DMS 273 treated with DMSO at 0.1 percent for 48 hours (cell line): ENCODE results near the gene CPPED1.

Experiments
- DNase-seq: peaks from one replicate; lab custom pipeline; 2025; lab: John Stamatoyannopoulos, UW

The CPPED1 gene

GRCh38 chr16:12680531-12680930 is 123.2 kb downstream of the CPPED1 start:
- no peak for DNase-seq

- no peak for DNase-seq
Measured at GRCh38 chr16:12679660-12680272, 123.9 kb downstream of the CPPED1 start.

- no peak for DNase-seq
Measured at GRCh38 chr16:12678983-12679382, 124.7 kb downstream of the CPPED1 start.

- no peak for DNase-seq
Measured at GRCh38 chr16:12677502-12677901, 126.2 kb downstream of the CPPED1 start.

GRCh38 chr16:12675852-12676251 is 127.8 kb downstream of the CPPED1 start:
- DNase-seq, result no peak

GRCh38 chr16:12675046-12675445 is 128.6 kb downstream of the CPPED1 start:
- DNase-seq, result no peak

GRCh38 chr16:12674524-12674923 is 129.2 kb downstream of the CPPED1 start:
- no peak for DNase-seq

- no peak for DNase-seq
Measured at GRCh38 chr16:12674071-12674470, 129.6 kb downstream of the CPPED1 start.

- no peak for DNase-seq
Measured at GRCh38 chr16:12673466-12673865, 130.2 kb downstream of the CPPED1 start.

GRCh38 chr16:12672986-12673385 is 130.7 kb downstream of the CPPED1 start:
- peak; percentile 72 for DNase-seq

GRCh38 chr16:12669908-12670307 is 133.8 kb downstream of the CPPED1 start:
- DNase-seq, result no peak

GRCh38 chr16:12667909-12668308 is 135.8 kb downstream of the CPPED1 start:
- DNase-seq, result no peak

GRCh38 chr16:12664164-12664733 is 139.4 kb downstream of the CPPED1 start:
- DNase-seq, result no peak

- no peak for DNase-seq
Measured at GRCh38 chr16:12661656-12662172, 142.0 kb downstream of the CPPED1 start.

GRCh38 chr16:12659871-12660270 is 143.8 kb downstream of the CPPED1 start:
- DNase-seq, result no peak

- DNase-seq, result no peak
Measured at GRCh38 chr16:12658506-12658905, 145.2 kb downstream of the CPPED1 start.

GRCh38 chr16:12655537-12655936 is 148.2 kb downstream of the CPPED1 start:
- DNase-seq, result no peak

- no peak for DNase-seq
Measured at GRCh38 chr16:12653820-12654392, 149.8 kb downstream of the CPPED1 start.

- DNase-seq, result no peak
Measured at GRCh38 chr16:12652924-12653323, 150.8 kb downstream of the CPPED1 start.

- no peak for DNase-seq
Measured at GRCh38 chr16:12651765-12652512, 151.7 kb downstream of the CPPED1 start.

- DNase-seq, result no peak
Measured at GRCh38 chr16:12649356-12649755, 154.3 kb downstream of the CPPED1 start.

GRCh38 chr16:12646490-12647274 is 157.0 kb downstream of the CPPED1 start:
- DNase-seq, result no peak
